Pons (tissue), 1 donor: ENCODE results near the gene USH1G.
"Not testable (repeated sequence)": the region's sequence is repeated elsewhere in the genome, so short reads cannot be mapped to it uniquely, and the experiment has no call there.

Source experiments
- DNase-seq: peaks from one replicate; pipeline ENCODE4 v3.0.0-alpha.2; 2016; ENCODE audit warnings: low spot score

USH1G gene

DNA sequence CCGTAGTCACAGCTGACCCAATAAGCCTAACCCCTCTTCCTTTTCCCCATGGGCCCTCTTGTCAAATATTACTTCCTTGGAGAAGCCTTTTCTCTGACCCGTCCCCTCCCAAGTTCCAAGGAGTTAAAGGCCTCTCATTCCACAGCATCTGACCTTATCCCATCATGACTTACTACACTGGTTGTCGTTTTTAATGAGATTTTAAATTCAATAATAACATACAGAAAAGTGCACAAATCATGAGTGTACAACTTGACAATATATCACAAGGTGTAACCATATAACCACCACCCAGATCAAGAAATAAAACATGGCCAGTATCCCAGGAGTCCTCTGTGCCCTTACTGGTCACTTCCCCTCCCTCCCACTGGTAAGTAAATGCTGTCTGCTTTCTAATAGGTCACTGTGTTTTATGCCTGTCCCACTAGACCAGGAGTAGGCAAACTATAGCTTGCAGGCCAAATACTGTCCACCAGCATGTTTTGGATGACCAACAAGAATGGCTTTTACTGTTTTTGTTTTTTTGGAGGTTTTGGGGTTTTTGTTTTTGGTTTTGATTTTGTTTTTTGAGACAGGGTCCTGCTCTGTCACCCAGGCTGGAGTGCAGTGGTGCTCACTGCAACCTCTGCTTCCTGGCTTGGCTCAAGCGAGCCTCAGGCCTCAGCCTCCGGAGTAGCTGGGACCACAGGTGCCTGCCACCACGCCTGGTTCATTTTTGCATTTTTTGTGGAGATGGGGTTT, 49.0 kb downstream of the USH1G start:
- DNase-seq: peak; percentile 39

DNA sequence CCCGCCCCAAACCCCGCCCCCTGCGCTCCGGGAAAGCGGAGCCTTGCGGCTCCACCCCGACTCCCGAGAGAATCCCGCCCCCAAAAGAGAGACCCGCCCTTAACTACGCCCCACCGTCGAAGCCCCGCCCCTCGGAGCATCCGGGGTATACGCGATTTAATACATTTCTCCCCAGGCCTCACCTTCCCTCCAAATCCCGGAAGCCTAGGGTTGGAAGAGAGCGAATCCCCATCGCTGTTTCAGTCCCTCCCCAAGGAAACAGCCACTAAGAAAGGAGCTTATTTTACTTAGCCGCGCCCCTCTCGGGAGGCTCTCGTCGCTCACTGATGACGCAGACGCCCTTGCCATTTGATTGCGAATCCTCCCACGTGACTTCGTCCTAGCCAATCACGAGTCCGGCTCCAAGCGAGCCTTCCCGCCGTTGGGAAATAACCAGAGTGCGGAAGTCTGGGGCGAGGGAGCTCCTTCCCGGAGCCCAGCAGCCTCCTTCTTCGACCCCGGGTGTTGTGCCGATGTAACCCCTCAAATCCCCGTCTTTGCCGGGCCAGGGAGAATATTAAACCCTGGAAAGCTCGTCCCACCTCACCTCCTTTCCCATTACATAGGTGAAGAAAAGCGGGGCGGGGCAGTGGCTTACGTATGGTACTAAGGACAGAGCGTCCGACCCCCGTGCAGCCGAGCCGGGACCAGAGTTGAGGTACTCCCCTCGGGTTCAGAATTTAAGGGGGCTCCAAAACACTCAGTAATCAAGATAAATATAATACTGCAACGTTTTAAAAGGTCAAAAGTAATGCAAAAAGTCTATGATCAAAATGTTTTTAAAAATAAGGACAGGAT, 49.8 kb downstream of the USH1G start:
- DNase-seq: peak; percentile 100

DNA sequence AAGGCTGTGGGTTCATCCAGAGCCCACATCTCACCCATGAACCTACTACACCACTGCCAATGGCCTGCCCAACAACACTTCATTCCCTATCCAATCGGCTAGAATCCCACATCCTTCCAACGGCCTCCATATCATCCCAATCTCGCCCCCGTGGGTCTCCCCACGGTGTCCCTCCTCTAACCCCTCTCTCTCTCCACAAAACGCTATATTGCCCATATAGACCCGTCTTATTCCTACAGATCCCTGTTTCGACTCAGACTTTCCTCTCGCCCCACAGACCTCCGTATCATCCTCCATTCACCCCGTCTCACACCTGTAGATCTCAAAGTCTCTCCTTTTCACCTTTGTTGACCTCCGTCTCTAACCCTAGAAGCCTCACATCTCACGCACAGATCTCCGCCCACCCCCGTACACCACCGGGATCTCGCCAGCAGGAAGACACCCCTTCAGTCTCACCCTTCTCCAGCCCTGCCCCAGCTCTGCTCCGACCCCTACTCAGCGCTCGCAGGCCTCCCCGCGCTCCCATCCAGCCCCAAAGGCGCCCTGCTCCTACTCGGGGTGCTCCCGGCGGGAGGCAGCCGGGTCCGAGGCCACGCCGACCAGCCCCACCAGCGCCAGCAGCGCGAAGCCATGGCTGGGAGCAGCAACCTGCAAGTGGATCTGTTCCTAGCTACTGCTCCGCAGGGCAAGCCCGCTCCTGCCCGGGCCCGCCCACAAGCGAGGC, 50.6 kb downstream of the USH1G start, which contains the start of gene FDXR:
TSS of gene FDXR (minus strand) at position 682 of the 724 bp plus-strand sequence. CDS start at position 632, 50 bp downstream.
- peak; percentile 31 for DNase-seq

DNA sequence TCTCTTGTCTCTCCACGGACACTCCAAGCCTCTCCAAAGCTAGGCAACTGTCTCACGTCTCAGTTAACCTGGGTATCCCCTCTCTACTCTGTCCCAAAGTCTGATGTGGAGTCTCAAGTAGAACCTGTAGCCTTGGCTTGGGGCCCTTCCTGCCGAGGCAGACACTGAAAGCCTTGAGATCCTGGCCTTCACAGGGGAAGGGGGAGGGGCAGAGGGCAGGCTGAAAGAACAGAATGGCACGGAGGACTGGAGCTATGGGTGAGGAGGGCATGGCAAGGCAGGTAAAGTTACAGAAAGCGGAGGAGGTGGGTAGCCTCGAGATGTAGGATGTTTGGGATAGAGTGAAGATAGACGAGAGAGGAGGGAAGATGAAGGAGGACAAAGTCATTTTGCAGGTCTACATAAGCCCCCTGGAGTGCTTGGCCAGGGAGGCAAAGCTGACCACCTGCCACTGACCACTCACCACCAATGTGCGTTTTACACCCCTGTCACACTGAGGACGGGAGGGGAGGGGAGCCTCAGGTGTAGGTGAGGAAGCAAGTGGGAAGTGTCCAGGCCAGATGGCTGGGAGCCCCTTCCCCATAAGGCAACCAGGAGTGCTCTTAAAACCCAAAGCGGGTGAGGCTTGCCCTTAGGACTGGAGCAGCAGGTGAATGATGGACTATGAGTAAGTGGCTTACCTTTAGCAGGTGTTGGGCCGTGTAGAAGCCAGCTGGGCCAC, 51.5 kb downstream of the USH1G start:
- no peak for DNase-seq

DNA sequence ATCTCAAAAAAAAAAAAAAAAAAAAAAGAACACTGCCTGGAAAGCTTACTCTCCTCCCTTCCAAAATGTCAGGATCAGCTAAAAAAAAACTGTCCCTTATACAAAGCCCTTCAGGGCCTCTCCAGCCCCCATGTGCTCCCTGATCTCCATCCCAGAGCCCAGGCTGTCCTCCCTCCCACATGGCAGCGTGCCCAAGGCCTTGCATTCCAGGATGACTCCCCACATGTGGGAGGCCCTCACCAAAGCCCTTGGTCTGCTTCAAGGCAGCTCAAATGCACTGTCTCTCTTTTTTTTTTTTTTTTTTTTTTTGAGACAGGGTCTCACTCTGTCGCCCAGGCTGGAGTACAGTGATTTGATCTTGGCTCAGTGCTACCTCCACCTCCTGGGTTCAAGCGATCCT, 52.5 kb downstream of the USH1G start:
- DNase-seq: no peak

DNA sequence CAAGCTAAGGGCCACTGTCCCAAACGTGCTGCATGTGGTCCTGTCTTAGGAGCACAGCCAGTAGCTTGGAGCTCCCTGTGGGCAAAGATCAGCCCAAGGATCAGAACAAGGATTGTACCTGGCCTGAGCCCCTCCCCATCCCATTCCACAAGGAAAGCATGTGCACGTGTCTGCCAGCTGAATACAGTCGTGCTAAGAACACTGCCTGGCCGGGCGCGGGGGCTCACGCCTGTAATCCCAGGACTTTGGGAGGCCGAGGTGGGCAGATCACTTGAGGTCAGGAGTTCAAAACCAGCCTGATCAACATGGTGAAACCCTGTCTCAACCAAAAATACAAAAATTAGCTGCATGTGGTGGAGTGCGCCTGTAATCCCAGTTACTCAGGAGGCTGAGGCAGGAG, 53.0 kb downstream of the USH1G start:
- DNase-seq: not testable (repeated sequence)

DNA sequence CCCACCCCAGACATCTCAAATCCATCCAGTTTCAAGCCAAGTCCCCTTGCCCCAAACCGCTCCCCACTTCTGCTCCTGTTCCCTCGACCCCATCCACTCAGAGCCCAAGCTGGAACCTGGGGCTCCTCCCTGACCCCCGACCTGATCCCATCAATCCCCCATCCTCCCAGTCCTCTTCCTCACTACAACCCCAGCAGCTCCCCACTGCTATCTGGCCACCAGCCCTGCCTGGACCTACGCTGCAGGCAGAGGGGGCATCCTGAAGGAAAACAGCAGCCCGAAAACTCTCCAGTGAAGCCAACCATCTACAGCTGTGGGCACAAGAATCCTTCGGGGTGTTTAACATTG, 54.2 kb downstream of the USH1G start:
- DNase-seq: no peak

DNA sequence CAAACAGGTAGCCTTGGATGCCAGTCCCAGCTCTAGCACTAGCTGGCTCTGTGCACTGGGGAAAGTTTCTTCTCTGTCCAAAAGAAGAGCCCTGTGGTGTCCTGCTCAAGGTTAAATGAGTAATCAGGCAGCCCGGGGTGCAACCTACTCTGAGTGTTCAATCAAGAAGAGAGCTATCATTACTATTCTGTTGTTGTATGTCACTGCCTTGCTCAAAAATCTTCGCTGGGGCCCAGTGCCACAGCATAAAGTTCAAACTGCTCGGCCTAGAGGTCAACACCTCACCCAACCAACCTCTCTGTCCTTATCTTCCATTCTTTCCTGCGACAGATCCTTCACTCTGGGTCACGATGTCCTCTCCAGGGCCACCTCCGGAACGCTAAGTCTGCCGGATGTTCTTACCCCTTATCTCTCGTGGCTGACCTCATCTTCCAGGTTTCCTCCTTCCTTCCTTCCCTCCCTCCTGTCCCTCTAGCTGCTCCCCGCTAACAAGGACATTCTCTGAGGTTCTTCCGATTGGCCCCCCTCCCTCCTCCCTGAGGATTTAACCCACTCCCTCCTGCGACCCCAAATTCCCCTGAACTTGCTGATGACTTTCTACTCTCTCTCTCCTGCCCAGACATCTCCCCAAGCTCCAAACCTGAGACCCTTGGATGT, 54.7 kb downstream of the USH1G start:
- DNase-seq: no peak

DNA sequence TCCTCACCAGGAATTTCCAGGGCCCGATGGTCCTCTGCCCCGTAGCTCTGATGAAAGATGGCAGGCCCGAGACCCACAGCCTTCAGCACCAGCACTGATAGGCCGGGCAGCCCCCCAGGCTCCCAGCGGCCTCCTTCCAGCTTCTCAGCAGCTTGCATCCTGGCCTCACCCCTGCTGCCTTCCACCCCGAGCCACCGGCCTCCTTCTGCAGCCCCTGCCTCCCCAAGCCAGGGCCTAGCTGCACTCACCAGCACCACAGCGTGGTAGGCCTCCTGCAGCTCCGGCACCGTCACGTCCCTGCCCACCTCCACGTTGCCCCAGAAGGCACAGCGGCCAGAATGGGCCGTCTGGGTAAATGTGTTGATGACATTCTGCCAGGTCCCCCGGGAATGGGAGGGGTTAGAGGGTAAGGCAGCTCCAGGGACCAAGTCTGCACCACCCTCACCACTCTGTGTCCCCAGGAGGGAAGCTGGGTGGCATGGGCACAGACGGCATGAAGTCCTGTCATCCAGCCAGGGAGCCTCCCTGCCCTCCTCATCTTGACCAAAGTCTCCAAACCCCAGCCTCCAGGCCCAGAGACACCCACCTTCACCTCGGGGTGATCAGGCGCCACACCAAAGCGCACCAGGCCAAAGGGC, 56.7 kb downstream of the USH1G start:
- DNase-seq: no peak
